Activated naive CD8-positive, alpha-beta T cell treated with anti-CD3 and anti-CD28 coated beads, Interleukin-2, amount 50 U/mL, for 24 hours (primary cell): ENCODE measurements around the gene FAM161B.
"Not testable (repeated sequence)": the region's sequence is repeated elsewhere in the genome, so short reads cannot be mapped to it uniquely, and the experiment has no call there.

Experiments used
- ATAC-seq: fragments of 150-1000 bp; cut with Tn5 transposase; one replicate; pipeline ENCODE4 v1.10.0; 2021
- DNase-seq: peaks from one replicate; pipeline ENCODE4 v3.0.0; 2021
- H3K27ac Mint-ChIP-seq: one replicate; pipeline ENCODE4 v1.8.0; 2021; ENCODE audit warnings: mild to moderate bottlenecking, mixed read lengths
- H3K27me3 Mint-ChIP-seq: one replicate; pipeline ENCODE4 v1.8.0; 2021; ENCODE audit warnings: mixed read lengths
- H3K36me3 Mint-ChIP-seq: one replicate; pipeline ENCODE4 v1.8.0; 2021; ENCODE audit warnings: low read depth, mixed read lengths
- H3K4me1 Mint-ChIP-seq: one replicate; pipeline ENCODE4 v1.8.0; 2021; ENCODE audit warnings: mixed read lengths
- H3K4me3 Mint-ChIP-seq: one replicate; pipeline ENCODE4 v1.8.0; 2021; ENCODE audit warnings: mild to moderate bottlenecking, moderate library complexity, mixed read lengths
- H3K9me3 Mint-ChIP-seq: one replicate; pipeline ENCODE4 v1.8.0; 2021; ENCODE audit warnings: mixed read lengths

The FAM161B gene

GRCh38 chr14:73965216-73965615, 15.3 kb upstream of the FAM161B start:
- H3K4me3 Mint-ChIP-seq: no peak overlapping the region
- H3K27ac Mint-ChIP-seq: no peak overlapping the region

GRCh38 chr14:73961192-73961591, 11.3 kb upstream of the FAM161B start:
- no peaks in the 10 kb centered on the region for H3K4me1 Mint-ChIP-seq
- peaks cover 16% of the 10 kb centered on the region for H3K36me3 Mint-ChIP-seq
- H3K4me3 Mint-ChIP-seq: no peak overlapping the region
- no peak for DNase-seq
- no peaks in the 10 kb centered on the region for H3K9me3 Mint-ChIP-seq
- H3K27ac Mint-ChIP-seq: no peak overlapping the region
- H3K27me3 Mint-ChIP-seq: no peaks in the 10 kb centered on the region
- no peak for ATAC-seq

More at GRCh38 chr14:73965216-73965615, 15.3 kb upstream of the FAM161B start:
- no peaks in the 10 kb centered on the region for H3K4me1 Mint-ChIP-seq
- no peaks in the 10 kb centered on the region for H3K27me3 Mint-ChIP-seq
- DNase-seq (no peak), ATAC-seq (no peak)
- H3K9me3 Mint-ChIP-seq: no peaks in the 10 kb centered on the region
- H3K36me3 Mint-ChIP-seq: peaks cover 19% of the 10 kb centered on the region

- Mint-ChIP-seq H3K27me3 (no peaks in the 10 kb centered on the region), H3K4me3 (no peak overlapping the region), H3K9me3 (no peaks in the 10 kb centered on the region), H3K27ac (no peak overlapping the region), H3K4me1 (no peaks in the 10 kb centered on the region), H3K36me3 (peaks cover 21% of the 10 kb centered on the region)
- ATAC-seq (no peak), DNase-seq (no peak)
Observed at GRCh38 chr14:73958591-73958990, 8.7 kb upstream of the FAM161B start.

GRCh38 chr14:73955674-73956073, 5.8 kb upstream of the FAM161B start:
- Mint-ChIP-seq H3K27ac (no peak overlapping the region), H3K27me3 (no peaks in the 10 kb centered on the region), H3K9me3 (no peaks in the 10 kb centered on the region), H3K4me1 (peaks cover 8% of the 10 kb centered on the region), H3K36me3 (peaks cover 13% of the 10 kb centered on the region), H3K4me3 (no peak overlapping the region)
- ATAC-seq (no peak), DNase-seq (no peak)

- Mint-ChIP-seq H3K27ac (no peak overlapping the region), H3K36me3 (peaks cover 11% of the 10 kb centered on the region), H3K4me3 (no peak overlapping the region), H3K27me3 (no peaks in the 10 kb centered on the region), H3K9me3 (no peaks in the 10 kb centered on the region), H3K4me1 (peaks cover 14% of the 10 kb centered on the region)
- ATAC-seq (no peak), DNase-seq (no peak)
Observed at GRCh38 chr14:73953731-73954130, 3.8 kb upstream of the FAM161B start.

GRCh38 chr14:73945159-73945670, 4.7 kb downstream of the FAM161B start:
- Mint-ChIP-seq H3K36me3 (no peaks in the 10 kb centered on the region), H3K4me3 (no peak overlapping the region), H3K4me1 (peaks cover 5% of the 10 kb centered on the region), H3K9me3 (no peaks in the 10 kb centered on the region), H3K27ac (no peak overlapping the region), H3K27me3 (no peaks in the 10 kb centered on the region)
- no peak for ATAC-seq
- no peak for DNase-seq

- ATAC-seq (no peak), DNase-seq (no peak)
- H3K4me1 Mint-ChIP-seq: peaks cover 1% of the 10 kb centered on the region
- H3K36me3 Mint-ChIP-seq: no peaks in the 10 kb centered on the region
- no peaks in the 10 kb centered on the region for H3K27me3 Mint-ChIP-seq
- no peak overlapping the region for H3K27ac Mint-ChIP-seq
- no peak overlapping the region for H3K4me3 Mint-ChIP-seq
- H3K9me3 Mint-ChIP-seq: no peaks in the 10 kb centered on the region
Observed at GRCh38 chr14:73944432-73945158, 5.3 kb downstream of the FAM161B start.

GRCh38 chr14:73943083-73943482, 6.8 kb downstream of the FAM161B start:
- H3K27me3 Mint-ChIP-seq: no peaks in the 10 kb centered on the region
- H3K36me3 Mint-ChIP-seq: no peaks in the 10 kb centered on the region
- no peak for DNase-seq
- no peaks in the 10 kb centered on the region for H3K4me1 Mint-ChIP-seq
- no peaks in the 10 kb centered on the region for H3K9me3 Mint-ChIP-seq
- ATAC-seq: no peak
- H3K4me3 Mint-ChIP-seq: no peak overlapping the region
- H3K27ac Mint-ChIP-seq: no peak overlapping the region

- no peak overlapping the region for H3K27ac Mint-ChIP-seq
- DNase-seq: no peak
- no peak for ATAC-seq
- no peaks in the 10 kb centered on the region for H3K9me3 Mint-ChIP-seq
- H3K4me1 Mint-ChIP-seq: no peaks in the 10 kb centered on the region
- H3K4me3 Mint-ChIP-seq: no peak overlapping the region
- H3K27me3 Mint-ChIP-seq: no peaks in the 10 kb centered on the region
- no peaks in the 10 kb centered on the region for H3K36me3 Mint-ChIP-seq
Observed at GRCh38 chr14:73942180-73942579, 7.7 kb downstream of the FAM161B start.

GRCh38 chr14:73937012-73937411, 12.9 kb downstream of the FAM161B start:
- Mint-ChIP-seq H3K27me3 (no peaks in the 10 kb centered on the region), H3K36me3 (peaks cover 11% of the 10 kb centered on the region), H3K9me3 (no peaks in the 10 kb centered on the region), H3K27ac (no peak overlapping the region), H3K4me3 (no peak overlapping the region), H3K4me1 (no peaks in the 10 kb centered on the region)
- ATAC-seq: no peak
- DNase-seq: no peak

- Mint-ChIP-seq H3K4me3 (no peak overlapping the region), H3K4me1 (no peaks in the 10 kb centered on the region), H3K9me3 (no peaks in the 10 kb centered on the region), H3K27ac (no peak overlapping the region), H3K36me3 (peaks cover 13% of the 10 kb centered on the region), H3K27me3 (no peaks in the 10 kb centered on the region)
- ATAC-seq (no peak), DNase-seq (no peak)
Observed at GRCh38 chr14:73936548-73936947, 13.3 kb downstream of the FAM161B start.

- ATAC-seq (no peak), DNase-seq (no peak)
- Mint-ChIP-seq H3K4me1 (no peaks in the 10 kb centered on the region), H3K27ac (no peak overlapping the region), H3K36me3 (peaks cover 19% of the 10 kb centered on the region), H3K9me3 (no peaks in the 10 kb centered on the region), H3K27me3 (no peaks in the 10 kb centered on the region), H3K4me3 (no peak overlapping the region)
Observed at GRCh38 chr14:73935666-73936065, 14.2 kb downstream of the FAM161B start.

GRCh38 chr14:73924337-73924736, 25.6 kb downstream of the FAM161B start:
- Mint-ChIP-seq H3K27me3 (no peaks in the 10 kb centered on the region), H3K27ac (no peak overlapping the region), H3K36me3 (peaks cover 81% of the 10 kb centered on the region), H3K9me3 (no peaks in the 10 kb centered on the region), H3K4me3 (no peak overlapping the region), H3K4me1 (no peaks in the 10 kb centered on the region)
- DNase-seq (no peak), ATAC-seq (no peak)

GRCh38 chr14:73919457-73919856, 30.4 kb downstream of the FAM161B start:
- ATAC-seq, DNase-seq, H3K27me3 Mint-ChIP-seq, H3K4me1 Mint-ChIP-seq, H3K4me3 Mint-ChIP-seq, H3K27ac Mint-ChIP-seq, H3K9me3 Mint-ChIP-seq: not testable (repeated sequence)
- H3K36me3 Mint-ChIP-seq: peaks cover 60% of the 10 kb centered on the region

GRCh38 chr14:73916324-73916723, 33.6 kb downstream of the FAM161B start:
- peaks cover 2% of the 10 kb centered on the region for H3K9me3 Mint-ChIP-seq
- DNase-seq (no peak), ATAC-seq (no peak)
- no peak overlapping the region for H3K4me3 Mint-ChIP-seq
- no peak overlapping the region for H3K27ac Mint-ChIP-seq
- no peaks in the 10 kb centered on the region for H3K27me3 Mint-ChIP-seq
- H3K36me3 Mint-ChIP-seq: peaks cover 57% of the 10 kb centered on the region
- H3K4me1 Mint-ChIP-seq: no peaks in the 10 kb centered on the region
